DND-41 (cell line): ENCODE results near the gene UPP2.

Experiments used
- EZH2 ChIP-seq: IDR thresholded peaks from 3 replicates; pipeline ENCODE4 v1.6.1; 2012; ENCODE audit warnings: borderline replicate concordance, low read depth, mild to moderate bottlenecking, moderate library complexity, low read length, inconsistent platforms; ENCODE audit not compliant: severe bottlenecking
- TF ChIP-seq, protein P1 (sequence below): IDR thresholded peaks from 2 replicates; pipeline ENCODE4 v1.5.1; 2012; ENCODE audit warnings: borderline replicate concordance, low read length, moderate library complexity, mild to moderate bottlenecking; ENCODE audit not compliant: poor library complexity, severe bottlenecking; ENCODE audit errors: extremely low read depth

GRCh38 chr2:158095912-158096311, 5.8 kb upstream of the UPP2 start:
- TF ChIP-seq, protein P1, sequence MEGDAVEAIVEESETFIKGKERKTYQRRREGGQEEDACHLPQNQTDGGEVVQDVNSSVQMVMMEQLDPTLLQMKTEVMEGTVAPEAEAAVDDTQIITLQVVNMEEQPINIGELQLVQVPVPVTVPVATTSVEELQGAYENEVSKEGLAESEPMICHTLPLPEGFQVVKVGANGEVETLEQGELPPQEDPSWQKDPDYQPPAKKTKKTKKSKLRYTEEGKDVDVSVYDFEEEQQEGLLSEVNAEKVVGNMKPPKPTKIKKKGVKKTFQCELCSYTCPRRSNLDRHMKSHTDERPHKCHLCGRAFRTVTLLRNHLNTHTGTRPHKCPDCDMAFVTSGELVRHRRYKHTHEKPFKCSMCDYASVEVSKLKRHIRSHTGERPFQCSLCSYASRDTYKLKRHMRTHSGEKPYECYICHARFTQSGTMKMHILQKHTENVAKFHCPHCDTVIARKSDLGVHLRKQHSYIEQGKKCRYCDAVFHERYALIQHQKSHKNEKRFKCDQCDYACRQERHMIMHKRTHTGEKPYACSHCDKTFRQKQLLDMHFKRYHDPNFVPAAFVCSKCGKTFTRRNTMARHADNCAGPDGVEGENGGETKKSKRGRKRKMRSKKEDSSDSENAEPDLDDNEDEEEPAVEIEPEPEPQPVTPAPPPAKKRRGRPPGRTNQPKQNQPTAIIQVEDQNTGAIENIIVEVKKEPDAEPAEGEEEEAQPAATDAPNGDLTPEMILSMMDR: no peak
- TF ChIP-seq EZH2: no peak
